ENCODE data around the gene CLTCL1.

DNA sequence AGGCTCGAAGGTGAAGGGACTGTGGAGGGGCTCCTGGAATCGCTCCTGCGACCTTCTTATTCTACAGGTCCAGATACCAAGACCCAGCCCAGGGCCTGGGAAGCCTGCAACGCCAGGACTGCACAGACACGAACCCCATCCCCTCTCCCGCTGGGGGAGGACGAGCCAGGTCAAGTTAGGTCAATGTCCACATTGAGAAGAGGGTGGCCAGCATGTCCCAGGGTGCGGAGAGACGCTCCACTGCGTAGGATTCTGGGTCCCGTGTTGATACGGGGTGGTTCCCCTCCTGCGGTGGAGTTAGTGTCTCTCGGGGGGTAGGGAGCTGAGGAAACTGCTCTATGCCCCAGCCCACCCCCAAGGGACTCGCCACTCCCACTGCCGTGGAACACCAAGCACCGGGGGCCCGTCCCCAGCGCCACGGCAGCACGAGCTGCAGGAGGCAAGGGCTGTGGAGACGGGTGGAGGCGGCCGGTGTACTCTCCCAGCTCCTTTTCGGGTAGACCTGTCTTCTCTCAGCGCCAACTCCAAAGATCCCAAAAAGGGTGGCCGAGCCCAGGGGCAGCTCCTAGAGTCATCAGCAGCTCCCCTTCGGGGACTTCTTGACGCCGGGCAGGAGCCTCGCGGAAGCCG lies 143.0 kb downstream of the CLTCL1 start:
- TF ChIP-seq CTCF (IDR thresholded peaks at IDR 0.05) (no peak), POLR2A (IDR thresholded peaks at IDR 0.05) (no peak)
